ENCODE results near the gene HES7.

HES7 gene

DNA sequence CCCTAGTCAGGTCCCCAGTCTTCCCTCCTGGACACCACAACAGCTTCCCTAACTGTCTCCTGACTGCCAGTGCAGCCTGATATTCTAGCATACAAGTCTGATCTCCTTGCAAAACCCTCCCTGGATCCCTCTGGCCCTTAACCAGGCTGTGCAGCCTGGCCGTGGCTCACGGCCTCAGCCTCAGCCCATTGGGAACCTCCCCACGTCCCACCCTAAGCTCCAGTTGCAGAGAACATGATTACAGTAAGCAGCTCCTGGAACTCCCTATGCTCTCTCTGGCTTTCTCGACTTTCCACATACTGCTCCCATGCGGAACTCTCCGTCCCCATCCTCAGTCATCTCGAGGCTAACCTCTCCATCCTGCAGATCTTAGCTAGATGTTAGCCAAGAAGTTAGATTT is 49.4 kb downstream of the HES7 start:
- Histone ChIP-seq H3K9ac (ENCODE audit: low read length) (no peak overlapping the region), H3K27ac (ENCODE audit: low read depth, low read length) (no peak overlapping the region), H3K36me3 (ENCODE audit: control insufficient read depth, insufficient read depth, low read length) (no peaks in the 10 kb centered on the region), H3K4me3 (ENCODE audit: low read depth, low read length) (no peak overlapping the region), H3K9me3 (ENCODE audit: control insufficient read depth, insufficient read depth, low read depth, low read length) (no peaks in the 10 kb centered on the region; the same call in 1 of the 2 replicates), H3K4me1 (ENCODE audit: control insufficient read depth, insufficient read depth, low read length) (peaks cover 9% of the 10 kb centered on the region), H3K27me3 (ENCODE audit: control insufficient read depth, insufficient read depth, low read length) (peaks cover 92% of the 10 kb centered on the region)

DNA sequence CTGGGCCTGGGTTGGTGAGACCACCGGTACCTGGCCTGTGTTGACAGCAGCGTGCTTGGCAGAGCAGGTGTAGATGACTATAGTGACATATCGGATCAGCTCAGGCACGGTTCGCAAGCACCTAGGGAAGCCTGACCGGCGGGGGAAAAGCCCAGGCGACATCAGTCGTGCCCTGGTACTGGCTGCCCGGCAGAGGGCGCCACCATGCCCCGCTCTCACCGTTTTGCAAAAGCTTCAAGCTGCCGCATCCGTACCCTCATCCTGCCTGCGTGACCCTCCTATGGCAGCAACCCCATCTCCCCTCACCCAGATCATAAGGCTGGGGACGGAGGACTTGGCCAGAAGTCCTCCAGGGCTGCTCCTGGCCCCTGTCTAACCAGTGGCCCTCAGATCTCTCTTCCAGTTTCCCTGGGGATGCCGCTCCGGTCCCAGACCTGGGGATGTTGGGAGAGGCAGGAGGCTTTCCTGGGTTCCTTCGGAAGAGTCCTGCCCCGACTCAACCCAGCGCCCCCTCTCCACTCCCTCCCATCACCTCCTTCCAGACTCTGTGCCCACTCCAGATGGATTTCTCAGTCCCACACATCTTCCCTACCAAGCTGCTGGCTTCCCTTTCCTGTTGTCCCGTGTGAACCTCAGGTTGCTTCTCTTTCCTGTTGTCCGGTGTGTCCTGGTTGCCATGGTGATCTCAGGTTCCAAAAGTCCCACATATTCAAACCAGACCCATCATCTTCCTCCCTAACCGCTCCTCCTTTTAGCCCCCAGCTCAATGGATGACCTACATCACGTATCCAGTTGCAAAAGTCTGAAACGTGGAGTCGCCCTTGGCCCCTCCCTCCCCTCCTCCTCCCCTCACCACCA is 50.0 kb downstream of the HES7 start:
- Histone ChIP-seq H3K4me3 (ENCODE audit: low read depth, low read length) (peak overlapping the region; percentile 73), H3K9me3 (ENCODE audit: control insufficient read depth, insufficient read depth, low read depth, low read length) (no peaks in the 10 kb centered on the region; the same call in 1 of the 2 replicates), H3K9ac (ENCODE audit: low read length) (no peak overlapping the region), H3K4me1 (ENCODE audit: control insufficient read depth, insufficient read depth, low read length) (peaks cover 9% of the 10 kb centered on the region), H3K36me3 (ENCODE audit: control insufficient read depth, insufficient read depth, low read length) (no peaks in the 10 kb centered on the region), H3K27ac (ENCODE audit: low read depth, low read length) (no peak overlapping the region), H3K27me3 (ENCODE audit: control insufficient read depth, insufficient read depth, low read length) (peaks cover 91% of the 10 kb centered on the region)

DNA sequence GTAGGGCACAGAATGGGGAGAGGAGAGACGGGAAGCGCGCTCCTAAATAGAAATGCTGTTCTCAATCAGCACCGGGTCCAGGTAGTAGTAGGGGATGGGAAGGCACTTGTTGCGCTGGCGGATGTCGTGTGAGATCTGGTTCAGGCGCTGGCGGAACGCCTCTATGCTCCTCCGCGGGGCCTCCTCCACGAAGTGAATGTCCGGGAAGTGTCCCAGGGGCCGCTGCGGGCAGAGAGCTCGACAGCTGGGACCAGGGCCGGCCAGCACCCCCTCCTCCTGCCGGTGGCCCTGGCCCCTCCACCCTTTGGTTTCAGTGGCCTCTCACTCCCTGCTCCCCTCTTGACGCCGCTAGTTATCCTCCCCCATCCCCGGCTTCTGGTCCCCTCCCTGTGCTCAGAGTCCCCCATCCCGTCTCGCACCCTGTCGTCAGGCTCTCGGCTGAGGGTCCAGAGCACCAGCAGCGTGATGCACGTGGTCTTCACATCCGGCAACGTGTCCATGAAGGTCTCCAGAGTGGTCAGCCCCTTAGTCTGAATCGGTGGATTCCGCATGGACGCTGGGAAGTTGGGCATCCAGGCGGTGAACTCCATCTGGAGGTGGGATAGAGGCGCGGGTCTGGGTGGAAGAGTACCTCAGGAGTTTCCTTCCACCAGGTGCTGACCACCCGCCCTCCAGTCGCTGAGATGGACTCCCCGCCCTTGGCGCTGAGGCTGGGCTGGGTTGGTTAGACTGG is 51.0 kb downstream of the HES7 start:
- no peaks in the 10 kb centered on the region for H3K9me3 ChIP-seq (ENCODE audit: control insufficient read depth, insufficient read depth, low read depth, low read length)
- no peak overlapping the region for H3K9ac ChIP-seq (ENCODE audit: low read length)
- no peaks in the 10 kb centered on the region for H3K36me3 ChIP-seq (ENCODE audit: control insufficient read depth, insufficient read depth, low read length)
- peaks cover 9% of the 10 kb centered on the region for H3K4me1 ChIP-seq (ENCODE audit: control insufficient read depth, insufficient read depth, low read length)
- H3K27me3 ChIP-seq (ENCODE audit: control insufficient read depth, insufficient read depth, low read length), result peaks cover 95% of the 10 kb centered on the region
- no peak overlapping the region for H3K27ac ChIP-seq (ENCODE audit: low read depth, low read length)
- peak overlapping the region; percentile 73 for H3K4me3 ChIP-seq (ENCODE audit: low read depth, low read length)

DNA sequence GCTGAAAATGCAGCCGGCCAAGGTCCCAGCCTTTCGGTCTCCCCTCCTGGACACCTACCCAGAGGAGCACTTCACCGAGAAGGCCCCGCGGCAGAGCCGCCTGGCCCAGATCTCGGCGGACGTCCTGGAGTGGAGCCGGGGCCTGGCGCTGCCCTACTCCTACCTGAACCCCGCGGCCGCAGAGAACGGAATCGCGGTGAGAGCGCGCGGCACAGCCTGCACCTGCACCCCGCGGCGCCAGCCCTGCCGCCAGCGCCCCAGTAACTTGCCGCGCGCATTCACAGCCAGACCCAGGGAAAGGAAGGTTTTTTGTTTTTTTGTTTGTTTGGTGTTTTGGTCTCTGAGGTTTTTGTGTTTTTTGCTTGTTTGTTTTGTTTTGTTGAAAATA is 51.6 kb downstream of the HES7 start:
- Histone ChIP-seq H3K9me3 (ENCODE audit: control insufficient read depth, insufficient read depth, low read depth, low read length) (no peaks in the 10 kb centered on the region), H3K4me3 (ENCODE audit: low read depth, low read length) (peak overlapping the region; percentile 73), H3K27ac (ENCODE audit: low read depth, low read length) (no peak overlapping the region), H3K36me3 (ENCODE audit: control insufficient read depth, insufficient read depth, low read length) (no peaks in the 10 kb centered on the region), H3K27me3 (ENCODE audit: control insufficient read depth, insufficient read depth, low read length) (peaks cover 95% of the 10 kb centered on the region), H3K4me1 (ENCODE audit: control insufficient read depth, insufficient read depth, low read length) (peaks cover 10% of the 10 kb centered on the region), H3K9ac (ENCODE audit: low read length) (no peak overlapping the region)

DNA sequence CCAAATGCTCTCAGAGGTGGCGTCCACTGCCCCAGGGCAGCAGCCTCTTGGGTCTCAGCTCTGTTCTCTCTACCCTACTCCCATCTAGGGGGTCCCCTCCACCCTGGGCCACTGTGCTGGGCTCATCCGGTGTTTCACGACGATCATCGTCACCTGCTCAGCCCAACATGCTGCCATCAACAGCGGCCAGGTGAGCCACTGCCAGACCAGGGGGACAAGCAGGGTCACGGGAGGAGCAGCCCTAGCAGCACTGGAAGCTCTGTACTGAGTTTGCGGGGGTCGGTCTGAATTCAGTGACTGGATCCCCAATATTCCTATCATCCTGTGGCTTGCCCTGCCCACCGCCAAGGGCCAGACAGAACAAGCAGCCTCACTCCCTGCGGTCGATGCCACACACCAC is 52.4 kb downstream of the HES7 start:
- Histone ChIP-seq H3K9me3 (ENCODE audit: control insufficient read depth, insufficient read depth, low read depth, low read length) (no peaks in the 10 kb centered on the region), H3K9ac (ENCODE audit: low read length) (no peak overlapping the region), H3K4me3 (ENCODE audit: low read depth, low read length) (no peak overlapping the region), H3K4me1 (ENCODE audit: control insufficient read depth, insufficient read depth, low read length) (peaks cover 14% of the 10 kb centered on the region), H3K27me3 (ENCODE audit: control insufficient read depth, insufficient read depth, low read length) (peaks cover 91% of the 10 kb centered on the region), H3K36me3 (ENCODE audit: control insufficient read depth, insufficient read depth, low read length) (no peaks in the 10 kb centered on the region), H3K27ac (ENCODE audit: low read depth, low read length) (no peak overlapping the region)

All from HUES6 (cell line).